Measurements from ENCODE around the gene SYP. TPM values are rescaled to one million over a fixed set of nuclear protein-coding genes. Genes with fewer than 3 reads are reported as not detected.
A peak's percentile ranks its signal among the peaks of the same experiment; 100 is the strongest.

The SYP gene
- 0.13 TPM in 2 replicates for total RNA-seq

GRCh38 chrX:49199906-49200771, at the start of gene SYP:
Gene SYP, minus strand, starts transcription at chrX:49200193. Its CDS starts 7 bp downstream, at chrX:49200186.
- DNase-seq (ENCODE audit: low read depth in 2 of 2), result peak; percentile 69 to 90

GRCh38 chrX:49249616-49250015, 49.6 kb upstream of the SYP start:
- DNase-seq (ENCODE audit: low read depth in 2 of 2), result no peak

DNA sequence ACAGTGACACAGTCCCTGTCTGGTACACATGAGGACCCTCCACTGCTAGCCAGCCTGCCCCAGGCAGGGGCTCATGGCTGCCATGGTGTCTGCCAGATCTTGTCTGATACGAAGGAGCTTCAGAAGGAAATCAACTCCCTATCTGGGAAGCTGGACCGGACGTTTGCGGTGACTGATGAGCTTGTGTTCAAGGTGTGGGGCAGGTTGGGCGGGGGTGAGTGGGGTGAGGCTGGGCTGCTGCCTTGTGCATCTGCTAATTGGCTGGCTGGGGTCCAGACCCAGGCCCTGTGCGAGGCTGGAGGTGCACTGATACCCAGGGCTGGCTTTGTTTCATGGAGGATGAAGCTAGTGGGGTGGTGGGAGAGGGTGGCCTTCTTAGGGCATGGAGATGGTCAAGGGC, 49.1 kb upstream of the SYP start:
- DNase-seq (ENCODE audit: low read depth in 2 of 2), result no peak

GRCh38 chrX:49247916-49248811, 48.2 kb upstream of the SYP start:
- DNase-seq (ENCODE audit: low read depth in 2 of 2), result no peak

GRCh38 chrX:49247346-49247745, 47.4 kb upstream of the SYP start:
- DNase-seq (ENCODE audit: low read depth in 2 of 2), result no peak

GRCh38 chrX:49246541-49246940, 46.5 kb upstream of the SYP start:
- DNase-seq (ENCODE audit: low read depth in 2 of 2), result no peak

- DNase-seq (ENCODE audit: low read depth in 2 of 2), result no peak
These were observed 44.2 kb upstream of the SYP start for GRCh38 chrX:49244207-49244606.

DNA sequence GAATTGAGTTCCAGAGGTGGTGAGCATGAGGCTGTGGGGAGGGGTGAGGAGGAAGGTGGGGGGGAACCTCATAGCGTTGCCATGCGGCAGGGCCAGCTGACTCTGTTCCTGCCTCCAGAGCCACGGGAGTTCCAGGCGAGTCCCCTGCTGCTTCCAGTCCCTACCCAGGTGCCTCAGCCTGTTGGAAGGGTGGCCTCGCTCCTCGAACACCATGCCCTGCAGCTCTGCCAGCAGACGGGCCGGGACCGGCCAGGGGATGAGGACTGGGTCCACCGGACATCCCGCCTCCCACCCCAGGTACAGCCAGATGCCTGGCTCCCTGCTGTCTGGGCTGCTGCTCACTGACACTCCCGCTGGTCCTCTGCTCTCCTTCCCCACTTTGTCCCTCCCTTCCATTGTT, 43.2 kb upstream of the SYP start:
- DNase-seq (ENCODE audit: low read depth in 2 of 2), result no peak

GRCh38 chrX:49242545-49243066, 42.6 kb upstream of the SYP start:
- DNase-seq (ENCODE audit: low read depth in 2 of 2), result no peak

- DNase-seq (ENCODE audit: low read depth in 2 of 2), result no peak
These were observed 38.7 kb upstream of the SYP start for GRCh38 chrX:49238735-49239134.

- no peak for DNase-seq (ENCODE audit: low read depth in 2 of 2)
These were observed 37.1 kb upstream of the SYP start for GRCh38 chrX:49237060-49237459.

GRCh38 chrX:49233887-49234555, 34.0 kb upstream of the SYP start:
- DNase-seq (ENCODE audit: low read depth in 2 of 2), result no peak

DNA sequence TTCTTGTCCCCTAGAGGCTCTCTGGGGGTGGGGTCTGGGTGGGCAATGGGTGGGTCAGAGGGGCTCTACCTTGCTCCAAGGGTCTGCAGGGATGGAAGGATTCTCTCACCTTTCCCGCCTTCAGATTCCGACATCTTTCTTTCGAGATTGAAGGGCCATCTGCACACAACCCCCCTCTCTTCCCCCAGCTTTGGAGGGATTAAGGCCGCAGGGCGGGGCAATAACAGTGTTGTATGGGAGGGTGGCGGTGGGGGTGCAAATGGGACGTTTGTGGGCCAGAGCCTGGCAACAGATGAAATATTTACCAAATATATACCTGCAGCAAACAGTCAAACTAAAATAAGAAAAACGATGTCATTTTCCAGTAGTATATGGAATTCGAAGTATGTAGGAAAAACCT, 33.2 kb upstream of the SYP start, which contains the start of gene CACNA1F:
TSS of gene CACNA1F (minus strand) at position 165 of the 400 bp plus-strand sequence. CDS start at position 134, 31 bp downstream.
- no peak for DNase-seq (ENCODE audit: low read depth in 2 of 2)

GRCh38 chrX:49232525-49232924, 32.5 kb upstream of the SYP start:
- no peak for DNase-seq (ENCODE audit: low read depth in 2 of 2)

DNA sequence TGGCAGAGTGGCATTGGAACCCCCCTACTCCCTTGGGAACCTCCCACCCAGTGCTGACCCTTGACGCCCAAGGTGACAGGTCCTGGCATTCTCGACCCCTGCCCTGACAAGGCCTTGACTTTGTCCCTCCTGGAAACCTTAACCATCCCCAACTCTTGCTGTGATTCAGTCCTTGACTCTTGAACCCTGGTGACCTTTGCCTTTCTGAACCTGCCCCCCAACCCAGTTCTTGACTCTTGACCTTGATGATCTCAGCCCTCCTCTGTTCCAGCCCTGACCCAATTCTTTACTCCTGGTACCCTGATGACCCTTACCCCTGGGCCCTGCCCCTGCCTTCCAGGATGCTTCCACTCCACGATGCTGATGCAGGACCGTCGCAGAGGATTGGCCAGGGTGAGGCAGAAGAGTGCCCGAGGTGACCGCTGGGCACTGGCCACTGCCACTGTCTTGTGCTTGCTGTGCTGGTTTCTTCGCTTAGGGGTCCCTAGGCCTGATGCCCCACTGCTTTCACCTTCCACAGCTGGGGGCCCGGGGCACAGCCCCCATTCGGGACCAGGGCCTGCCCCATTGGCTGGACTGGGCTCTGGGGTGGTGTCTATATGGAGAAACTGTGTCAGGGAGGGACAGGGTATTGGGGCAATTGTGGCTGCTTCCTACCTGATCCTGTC, 31.5 kb upstream of the SYP start:
- no peak for DNase-seq (ENCODE audit: low read depth in 2 of 2)

GRCh38 chrX:49230500-49231232, 30.7 kb upstream of the SYP start:
- DNase-seq (ENCODE audit: low read depth in 2 of 2), result no peak

DNA sequence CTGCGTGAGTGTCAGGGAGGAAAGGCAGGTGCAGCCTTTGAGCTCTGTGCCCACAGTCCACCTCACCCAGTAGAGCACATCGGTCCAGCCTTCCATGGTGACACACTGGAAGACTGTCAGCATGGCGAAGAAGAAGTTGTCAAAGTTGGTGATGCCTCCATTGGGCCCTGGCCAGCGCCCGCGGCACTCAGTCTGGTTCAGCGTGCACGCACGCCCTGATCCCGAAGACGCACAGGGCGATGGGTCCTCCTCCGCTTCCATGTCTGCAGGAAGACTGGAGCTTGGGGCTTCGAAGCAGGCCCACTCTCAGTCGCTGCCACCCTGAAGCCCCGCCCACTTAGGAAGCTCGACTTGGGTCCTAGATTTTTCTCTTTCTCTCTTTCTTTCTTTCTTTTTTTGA, 28.2 kb upstream of the SYP start:
- no peak for DNase-seq (ENCODE audit: low read depth in 2 of 2)

DNA sequence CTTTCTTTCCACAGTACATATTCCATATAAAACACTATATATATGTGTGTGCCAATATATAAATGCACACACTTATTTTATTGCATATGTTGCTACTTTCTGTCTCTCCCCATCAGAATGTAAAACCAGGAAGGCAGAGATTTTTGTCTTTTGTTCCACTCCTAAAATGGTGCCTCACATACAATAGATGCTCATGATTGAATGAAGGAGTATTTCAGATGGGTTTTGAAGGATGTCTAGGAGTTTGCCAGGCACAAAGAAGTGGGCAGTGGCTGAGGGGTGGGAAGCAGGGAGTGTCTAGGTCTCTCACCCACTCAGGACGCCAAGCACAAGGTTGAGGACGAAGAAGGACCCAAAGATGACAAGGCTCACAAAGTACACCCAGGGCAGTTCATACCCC, 27.7 kb upstream of the SYP start:
- no peak for DNase-seq (ENCODE audit: low read depth in 2 of 2)

DNA sequence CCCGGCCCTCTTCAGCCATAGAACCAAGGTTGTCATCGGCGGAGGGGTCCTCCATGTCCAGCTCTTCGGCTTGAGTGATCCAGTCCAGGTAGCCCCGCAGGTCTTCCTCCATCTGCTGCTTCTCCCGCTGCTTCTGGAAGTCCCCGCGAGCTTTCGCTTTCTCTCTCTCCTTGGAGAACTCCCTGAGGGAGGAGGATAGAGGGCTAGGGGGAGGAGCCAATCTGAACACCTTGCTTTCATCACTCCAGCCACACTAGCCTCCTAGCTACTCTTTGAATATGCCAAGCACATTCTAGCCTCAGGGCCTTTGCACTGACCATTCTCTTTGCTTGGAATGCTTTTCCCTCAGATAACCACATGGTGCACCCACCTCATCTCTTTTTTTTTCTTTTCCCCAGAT, 27.0 kb upstream of the SYP start:
- no peak for DNase-seq (ENCODE audit: low read depth in 2 of 2)

DNA sequence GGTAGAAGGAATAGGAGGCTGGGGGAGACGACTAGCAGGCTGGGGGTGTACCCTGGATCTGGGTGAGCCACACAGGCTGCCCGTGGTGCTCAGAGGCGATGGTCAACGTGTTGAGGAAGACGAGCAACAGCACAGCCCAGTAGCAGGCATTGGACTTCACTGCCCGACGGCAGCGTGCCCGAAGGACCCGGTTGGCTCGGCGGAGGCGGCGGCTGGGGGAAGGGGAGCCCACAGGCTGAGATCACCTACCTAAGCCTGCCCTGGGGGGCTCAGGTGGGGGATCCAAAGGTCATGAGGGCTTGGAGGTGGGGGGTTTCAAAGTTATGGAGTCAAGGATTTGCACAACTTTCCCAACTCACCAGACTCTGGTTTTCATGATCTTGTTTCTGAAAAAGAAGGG, 25.9 kb upstream of the SYP start:
- DNase-seq (ENCODE audit: low read depth in 2 of 2), result no peak

Data from dermis microvascular lymphatic vessel endothelial cell (primary cell).